Measurements from ENCODE around the gene ULK4.

DNA sequence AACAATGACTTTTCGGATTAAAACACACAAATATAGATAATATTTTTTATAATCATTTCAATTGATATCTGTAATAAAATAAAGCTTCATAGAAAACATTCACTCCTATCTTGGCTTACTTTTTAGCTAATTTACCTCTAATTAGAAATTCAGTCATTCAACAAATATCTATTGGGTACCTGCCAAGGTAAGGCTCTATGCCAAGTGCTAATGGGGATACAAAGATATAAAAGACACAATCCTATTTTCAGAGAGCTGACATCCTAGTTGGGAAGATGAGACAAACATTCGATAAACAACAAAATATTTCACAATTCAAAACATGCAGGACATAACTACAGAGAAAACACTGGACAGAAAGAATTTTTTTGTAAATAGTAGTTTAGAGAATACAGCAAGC lies 63.3 kb downstream of the ULK4 start:
- TF ChIP-seq TAF1 (IDR thresholded peaks at IDR 0.05; ENCODE audit: low read depth, low read length) (no peak), TAF7 (optimal IDR thresholded peaks at IDR 0.05; ENCODE audit: borderline replicate concordance, low read depth, low read length) (no peak)

Measured in H1 (cell line).